GM12891 (cell line): ENCODE results near the gene RUNX3.

ENCODE experiments used
- PAX5 ChIP-seq: IDR thresholded peaks from 2 replicates; pipeline ENCODE4 v1.6.1; 2011; ENCODE audit warnings: low read length, moderate library complexity, mild to moderate bottlenecking; ENCODE audit not compliant: insufficient read depth, severe bottlenecking
- POLR2A ChIP-seq: IDR thresholded peaks from 2 replicates; pipeline ENCODE4 v1.6.1; 2011; ENCODE audit warnings: low read depth, low read length, control low read depth
- POLR2AphosphoS5 ChIP-seq: IDR thresholded peaks from 2 replicates; pipeline ENCODE4 v1.6.1; 2011; ENCODE audit warnings: low read depth, low read length, control low read depth
- POU2F2 ChIP-seq: IDR thresholded peaks from 2 replicates; pipeline ENCODE4 v1.6.1; 2011; ENCODE audit warnings: low read depth, mild to moderate bottlenecking, control low read depth, low read length, moderate library complexity
- SPI1 ChIP-seq: IDR thresholded peaks from 2 replicates; pipeline ENCODE4 v1.6.1; 2011; ENCODE audit warnings: low read depth, low read length, control low read depth
- TAF1 ChIP-seq: IDR thresholded peaks from 2 replicates; pipeline ENCODE4 v1.6.1; 2011; ENCODE audit warnings: low read depth, low read length, control low read depth

DNA sequence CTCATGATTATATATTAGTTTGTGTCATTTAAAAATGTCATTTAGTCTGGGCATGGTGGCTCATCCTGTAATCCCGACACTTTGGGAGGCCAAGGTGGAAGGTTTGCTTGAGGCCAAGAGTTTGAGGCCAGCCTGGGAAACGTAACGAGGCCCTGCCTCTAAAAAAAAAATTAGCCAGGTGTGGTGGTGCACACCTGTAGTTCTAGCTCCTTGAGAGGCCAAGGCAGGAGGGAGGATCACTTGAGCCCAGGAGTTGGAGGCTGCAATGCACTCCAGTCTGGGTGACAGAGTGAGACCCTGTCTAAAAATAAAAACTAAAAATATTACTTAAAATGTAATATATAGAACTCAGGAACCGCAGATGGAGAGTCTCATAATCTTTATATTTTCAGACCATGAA, 34.6 kb downstream of the RUNX3 start:
- TF ChIP-seq POLR2A (no peak), POLR2AphosphoS5 (no peak), SPI1 (no peak), TAF1 (no peak), POU2F2 (no peak), PAX5 (no peak)
